ENCODE results near the gene CFAP141.

Gene CFAP141

DNA sequence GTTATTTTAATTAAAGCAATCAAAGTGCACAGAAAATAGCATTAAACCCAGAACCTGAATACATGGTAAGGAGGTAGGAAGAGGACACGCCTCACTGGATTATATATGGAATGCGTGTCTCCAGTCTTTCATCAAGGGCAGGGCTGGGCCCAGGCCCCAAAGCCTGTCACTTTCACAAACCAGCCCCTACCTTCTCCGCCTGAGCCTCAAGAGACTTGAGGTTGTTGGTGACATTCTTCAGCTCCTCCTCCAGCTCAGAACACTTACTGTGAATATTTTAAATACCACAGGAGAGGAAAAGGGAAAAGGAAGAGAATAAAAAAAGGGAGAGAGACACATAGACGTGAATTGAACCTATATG lies 34.9 kb downstream of the CFAP141 start:
- no peak for DNase-seq (ENCODE audit: low spot score)

DNA sequence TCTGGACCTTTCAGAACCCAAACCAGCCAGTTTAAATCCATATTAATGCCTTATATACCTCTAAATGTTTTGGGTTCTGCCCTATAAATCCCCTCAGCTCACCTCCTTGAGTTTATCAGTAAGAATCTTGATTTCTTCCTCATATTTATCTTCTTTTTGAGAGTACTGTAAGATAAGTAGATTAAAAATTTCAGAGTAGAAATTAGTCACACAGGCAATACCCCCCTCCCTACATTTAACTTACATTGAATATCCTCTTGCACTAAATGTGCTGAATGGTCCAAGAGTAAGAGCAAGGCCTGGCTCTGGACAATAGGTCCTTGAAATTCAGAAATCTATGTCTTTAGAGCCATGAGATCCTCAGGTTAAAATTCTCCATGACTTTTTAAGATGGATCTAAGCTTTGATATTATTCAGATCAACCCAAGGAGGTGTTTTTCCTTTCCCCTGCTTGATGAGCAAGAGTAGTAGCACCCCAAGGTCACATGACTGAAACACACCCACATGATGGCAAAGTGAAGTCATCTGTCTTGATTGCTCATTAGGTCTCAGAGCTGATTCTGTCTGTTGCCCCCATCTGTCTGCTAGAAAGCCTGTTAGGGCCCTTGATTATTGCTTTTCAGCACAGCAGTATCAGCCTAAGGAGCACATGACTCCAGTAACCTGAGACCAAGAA lies 35.4 kb downstream of the CFAP141 start:
- DNase-seq (ENCODE audit: low spot score) = no peak

DNA sequence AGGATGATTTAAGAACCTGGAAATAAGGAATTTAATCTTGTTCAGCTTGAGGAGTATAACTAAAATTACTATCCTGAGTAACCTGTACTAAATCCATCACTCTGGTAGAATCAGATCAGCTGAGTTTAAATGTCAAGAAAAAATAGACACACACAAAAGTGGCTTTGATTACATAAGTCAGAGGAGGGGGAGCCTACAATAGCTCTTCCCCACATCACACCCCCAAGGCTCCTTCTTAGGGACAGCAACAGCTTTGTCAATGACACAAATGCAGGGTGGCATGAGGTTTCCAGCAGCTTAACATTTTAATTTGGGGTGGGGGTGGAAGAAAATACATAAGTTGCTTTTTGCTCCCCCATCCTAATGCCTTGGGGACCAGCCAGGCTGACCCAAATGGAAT lies 38.7 kb downstream of the CFAP141 start:
- no peak for DNase-seq (ENCODE audit: low spot score)

DNA sequence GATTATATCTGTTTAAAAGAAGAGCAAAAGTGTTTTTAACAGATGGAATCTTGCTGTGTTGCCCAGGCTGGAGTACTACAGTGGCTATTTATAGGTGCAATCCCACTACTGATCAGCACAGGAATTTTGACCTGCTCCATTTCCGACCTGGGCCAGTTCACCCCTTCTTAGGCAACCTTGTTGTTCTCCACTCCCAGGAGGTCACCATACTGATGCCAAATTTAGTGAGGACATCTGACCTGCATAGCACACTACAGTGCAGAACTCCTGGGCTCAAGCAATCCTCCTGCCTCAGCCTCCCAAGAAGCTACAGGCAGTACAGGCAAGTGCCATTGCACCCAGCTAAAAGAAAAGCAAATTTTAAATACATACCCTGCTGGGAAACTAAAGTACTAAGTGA lies 39.9 kb downstream of the CFAP141 start:
- DNase-seq (ENCODE audit: low spot score) = no peak

DNA sequence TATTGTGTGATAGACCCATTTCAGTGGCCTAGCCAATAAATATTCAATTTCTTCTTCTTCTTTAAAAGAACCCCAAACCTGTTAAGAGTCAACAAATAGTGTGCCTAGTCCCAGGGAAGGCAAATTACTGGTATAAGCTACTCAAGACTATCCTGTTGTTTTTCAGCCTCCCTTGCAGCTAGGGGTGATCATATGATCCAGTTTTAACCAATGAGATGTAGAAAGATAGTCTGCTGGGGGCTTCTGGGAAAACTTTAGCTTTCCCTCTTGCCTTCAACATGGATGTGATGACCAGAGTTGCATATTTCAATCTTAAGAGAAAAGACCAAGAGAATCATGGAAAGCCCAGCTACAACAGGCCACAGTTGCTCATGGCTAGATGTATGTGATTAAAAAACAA lies 46.6 kb downstream of the CFAP141 start:
- DNase-seq (ENCODE audit: low spot score) = no peak

DNA sequence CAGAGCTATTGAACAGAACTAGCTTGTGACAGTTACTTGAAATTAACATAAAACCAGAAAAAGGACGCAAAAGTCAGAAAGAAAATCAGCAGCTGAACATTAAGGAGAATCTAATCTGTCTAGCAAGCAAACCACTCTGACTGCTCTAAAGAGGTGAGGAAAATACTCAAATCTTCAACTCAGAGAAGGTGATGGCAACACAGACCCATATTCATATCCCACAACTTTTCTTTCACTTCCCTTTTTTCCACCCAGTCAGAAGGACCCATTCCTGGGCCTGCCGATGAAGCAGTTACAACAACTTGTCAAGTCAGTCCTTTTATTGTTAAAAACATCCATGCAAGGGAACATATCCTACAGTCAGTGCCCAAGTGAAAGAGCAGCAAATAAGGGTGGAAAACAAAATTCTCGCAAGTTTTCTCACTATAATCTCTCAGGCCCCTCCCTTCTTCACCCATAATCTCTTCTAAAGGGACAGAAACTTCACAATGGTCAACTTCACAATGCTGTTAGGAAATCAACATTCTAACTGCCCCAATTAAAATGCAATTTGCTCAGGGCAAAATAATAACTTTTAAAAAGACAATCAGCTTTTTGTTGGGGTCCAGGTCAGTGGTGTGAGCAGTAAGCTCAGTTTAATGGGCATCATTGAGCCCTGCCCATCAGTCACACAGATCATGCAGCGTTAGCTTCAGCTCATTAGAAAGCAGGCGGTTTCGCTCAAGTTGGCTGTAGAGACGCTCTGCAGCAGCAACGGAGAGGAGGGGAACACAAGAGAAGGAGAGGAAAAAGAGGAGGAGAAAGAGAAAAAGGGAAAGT lies 47.6 kb downstream of the CFAP141 start:
- no peak for DNase-seq (ENCODE audit: low spot score)

DNA sequence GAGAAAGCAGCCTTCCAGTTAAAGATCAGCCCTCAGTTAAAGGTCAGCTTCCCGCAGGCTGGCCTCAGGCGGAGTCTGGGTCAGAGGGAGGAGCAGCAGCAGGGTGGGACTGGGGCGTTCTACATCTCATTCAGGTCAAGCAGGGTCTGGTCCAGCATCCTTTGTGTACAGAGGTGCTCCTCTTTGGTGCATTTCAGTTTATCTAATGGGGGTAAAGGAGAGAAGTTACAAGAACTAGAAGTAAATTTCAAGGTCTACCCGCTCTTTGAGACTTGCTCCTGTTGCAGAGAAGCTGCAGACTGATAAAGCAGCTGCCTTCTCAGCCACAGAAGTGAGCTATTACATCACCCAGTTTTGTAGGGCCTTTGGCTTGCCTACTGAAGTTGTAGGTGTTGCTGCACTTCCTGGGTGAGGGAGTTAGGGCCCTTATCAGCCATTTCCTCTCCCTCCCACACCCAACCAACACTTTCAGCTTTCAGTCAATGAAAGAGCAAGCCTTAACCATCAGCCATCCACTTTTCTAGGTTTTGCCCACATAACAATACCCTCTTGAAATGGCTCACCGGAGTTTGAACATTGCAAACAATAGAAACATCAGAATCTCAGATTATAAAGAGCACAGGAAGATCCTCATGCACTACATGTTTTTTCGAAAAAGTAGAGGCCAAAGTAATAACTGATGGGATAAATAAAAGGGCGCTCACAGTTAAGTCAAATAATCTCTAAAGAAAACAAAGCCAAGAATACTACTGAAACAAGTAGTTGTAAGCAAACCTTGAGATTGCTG lies 48.4 kb downstream of the CFAP141 start:
- no peak for DNase-seq (ENCODE audit: low spot score)

DNA sequence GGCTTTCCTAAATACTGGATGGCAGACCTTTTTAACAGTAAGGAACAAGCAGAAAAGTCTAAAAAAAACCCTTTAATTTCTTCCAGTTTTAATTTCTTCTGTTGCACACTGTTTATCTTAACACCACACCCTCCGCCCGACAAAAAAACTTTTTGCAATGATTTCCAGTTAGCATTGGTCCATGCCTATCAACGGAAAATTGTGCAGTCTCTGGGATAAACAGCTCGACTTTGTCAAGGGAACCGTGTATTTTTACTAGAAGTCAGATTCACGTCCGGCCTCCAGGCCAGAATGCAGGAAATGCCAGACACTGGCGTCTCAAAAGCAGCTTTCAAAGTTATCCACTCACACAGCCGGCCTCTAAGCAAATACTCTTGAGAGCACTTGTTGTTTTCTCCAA lies 50.9 kb downstream of the CFAP141 start:
- no peak for DNase-seq (ENCODE audit: low spot score)

DNA sequence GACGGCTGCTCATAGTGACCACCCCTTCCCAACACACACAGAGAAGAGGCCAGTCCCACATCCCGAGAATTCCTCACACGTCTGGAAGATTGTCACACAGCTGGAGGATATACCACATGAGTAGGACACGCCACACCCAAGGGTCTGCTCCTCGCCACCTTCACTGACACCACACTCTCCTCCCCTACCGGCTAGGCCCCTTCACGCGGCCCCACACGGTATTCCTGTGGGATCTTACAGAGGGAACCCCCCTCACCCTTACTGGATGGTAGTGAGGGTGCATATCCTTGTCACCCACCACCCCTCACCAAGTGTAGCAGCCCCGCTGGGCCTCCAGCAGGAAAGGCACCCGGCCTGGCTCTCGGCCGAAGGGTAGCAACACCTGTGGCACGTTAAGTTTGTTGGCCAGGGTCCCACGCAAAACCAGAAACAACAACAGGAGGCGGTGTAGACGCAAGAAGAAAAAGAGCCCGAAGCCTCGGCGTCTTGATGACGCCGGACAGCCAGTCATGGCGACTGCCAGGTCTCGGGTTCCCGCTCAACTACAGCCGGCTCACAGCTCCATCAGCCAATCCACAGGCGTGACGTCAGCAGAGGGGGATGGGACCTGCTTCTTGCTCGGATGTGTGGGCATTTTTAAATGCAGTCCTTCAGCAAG lies 51.5 kb downstream of the CFAP141 start, which contains the start of gene NUP210L:
Gene NUP210L, minus strand, starts transcription at position 540 of the 658 bp plus-strand sequence.
- DNase-seq (ENCODE audit: low spot score) = no peak

DNA sequence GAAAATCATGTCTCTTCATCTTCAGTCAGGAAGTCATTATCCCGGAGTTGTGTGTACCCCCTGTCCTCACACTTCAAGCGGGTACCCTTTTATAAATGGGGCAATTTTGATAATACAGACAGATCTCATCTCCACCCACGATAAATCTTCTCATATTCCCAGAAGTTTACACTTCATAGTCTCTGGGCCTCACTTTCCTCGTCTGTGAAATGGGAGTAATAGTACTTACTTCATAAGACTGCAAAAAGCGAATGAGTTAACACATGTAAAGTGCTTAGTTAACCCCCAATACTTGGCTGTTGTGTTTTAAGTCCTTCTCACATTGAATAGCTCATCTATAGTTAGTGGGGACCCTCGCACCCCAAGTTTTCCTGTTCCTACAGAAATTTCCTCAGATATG lies 52.1 kb downstream of the CFAP141 start:
- no peak for DNase-seq (ENCODE audit: low spot score)

DNA sequence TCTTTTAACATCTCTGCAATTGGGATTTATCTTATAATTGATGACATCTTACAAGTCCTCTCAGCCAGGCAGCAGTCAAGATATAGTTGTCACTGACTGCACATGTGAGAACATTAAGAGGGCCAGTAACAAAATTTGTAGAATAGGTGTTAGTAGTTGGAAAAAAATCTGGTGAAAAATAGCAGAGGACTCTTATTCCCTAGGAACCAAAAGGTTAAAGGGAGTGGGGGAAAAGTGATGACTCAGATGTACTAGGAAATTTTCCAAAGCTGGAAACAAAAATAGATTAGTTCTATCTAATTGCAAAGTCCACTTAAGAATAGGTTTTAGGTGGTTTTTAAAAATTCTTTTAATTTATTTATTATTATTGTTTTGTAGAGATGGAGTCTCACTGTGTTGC lies 54.8 kb downstream of the CFAP141 start:
- no peak for DNase-seq (ENCODE audit: low spot score)

Data from HuH-7.5 (cell line).